Stimulated activated naive CD8-positive, alpha-beta T cell treated with anti-CD3 and anti-CD28 coated beads, Interleukin-15, Interleukin-2, amounts not matched to agents 100 U/mL and 50 U/mL, for 24 hours (primary cell): ENCODE data around the gene STKLD1.
"Not testable (repeated sequence)": the region's sequence is repeated elsewhere in the genome, so short reads cannot be mapped to it uniquely, and the experiment has no call there.

Experiments used
- ATAC-seq: fragments of 150-1000 bp; cut with Tn5 transposase; one replicate; pipeline ENCODE4 v1.10.0; 2021
- DNase-seq: peaks from one replicate; pipeline ENCODE4 v3.0.0; 2021

The STKLD1 gene

DNA sequence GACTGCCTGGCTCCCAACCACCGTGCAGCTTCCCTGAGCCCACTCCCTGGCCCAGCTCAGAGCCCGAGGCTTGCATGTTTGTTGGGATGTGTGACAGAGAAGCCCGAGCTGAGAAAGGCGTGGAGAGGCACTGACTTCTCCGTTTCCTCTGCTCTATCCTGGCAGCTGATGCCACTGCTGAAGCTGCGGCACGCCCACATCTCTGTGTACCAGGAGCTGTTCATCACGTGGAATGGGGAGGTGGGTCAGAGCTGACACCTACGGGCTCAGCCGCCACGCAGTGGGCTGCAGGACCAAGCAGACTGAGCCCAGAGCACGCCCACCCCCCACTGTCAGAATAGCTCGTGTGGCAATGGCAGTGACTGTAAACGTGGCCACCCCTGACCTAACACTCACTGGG is 9.3 kb downstream of the STKLD1 start:
- DNase-seq, result no peak
- ATAC-seq, result no peak

DNA sequence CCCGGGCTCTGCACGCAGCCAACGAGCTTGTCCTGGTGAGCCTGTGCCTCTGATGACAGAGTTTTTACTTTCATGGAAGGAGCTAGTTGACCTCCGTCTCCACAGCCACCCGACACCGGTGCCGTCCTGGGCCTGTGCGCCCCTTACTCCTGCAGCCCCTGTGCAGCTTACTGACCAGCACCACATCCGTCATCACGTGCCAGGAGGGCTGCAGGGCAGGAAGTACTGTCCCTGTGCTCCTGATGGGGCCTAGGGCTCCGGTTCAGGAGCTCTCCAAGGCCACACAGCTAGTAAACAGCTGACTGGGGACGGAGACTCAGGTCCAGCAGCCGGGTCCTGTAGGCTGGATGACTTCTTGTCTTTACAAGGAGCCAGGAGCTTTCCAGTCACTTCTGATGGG is 10.2 kb downstream of the STKLD1 start:
- DNase-seq (no peak), ATAC-seq (no peak)

DNA sequence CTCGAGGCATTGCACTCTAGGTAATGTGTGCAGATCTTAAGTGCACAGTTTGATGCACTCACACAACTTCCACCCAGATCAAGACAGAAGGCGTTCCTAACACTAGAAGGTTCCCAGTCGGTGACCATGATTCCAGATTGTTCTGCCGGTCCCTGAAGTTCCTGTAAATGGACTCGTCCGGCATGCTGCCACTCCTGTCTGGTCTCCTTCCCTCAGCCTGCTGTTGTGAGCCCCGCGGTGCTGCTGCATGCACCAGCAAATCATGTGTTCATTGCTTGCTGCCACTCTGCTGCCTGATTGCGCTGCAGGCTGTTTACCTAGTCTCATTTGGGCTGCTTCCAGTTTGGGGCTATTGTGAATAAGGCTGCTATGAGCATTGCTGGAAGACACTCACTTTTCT is 11.5 kb downstream of the STKLD1 start:
- DNase-seq (no peak), ATAC-seq (no peak)

DNA sequence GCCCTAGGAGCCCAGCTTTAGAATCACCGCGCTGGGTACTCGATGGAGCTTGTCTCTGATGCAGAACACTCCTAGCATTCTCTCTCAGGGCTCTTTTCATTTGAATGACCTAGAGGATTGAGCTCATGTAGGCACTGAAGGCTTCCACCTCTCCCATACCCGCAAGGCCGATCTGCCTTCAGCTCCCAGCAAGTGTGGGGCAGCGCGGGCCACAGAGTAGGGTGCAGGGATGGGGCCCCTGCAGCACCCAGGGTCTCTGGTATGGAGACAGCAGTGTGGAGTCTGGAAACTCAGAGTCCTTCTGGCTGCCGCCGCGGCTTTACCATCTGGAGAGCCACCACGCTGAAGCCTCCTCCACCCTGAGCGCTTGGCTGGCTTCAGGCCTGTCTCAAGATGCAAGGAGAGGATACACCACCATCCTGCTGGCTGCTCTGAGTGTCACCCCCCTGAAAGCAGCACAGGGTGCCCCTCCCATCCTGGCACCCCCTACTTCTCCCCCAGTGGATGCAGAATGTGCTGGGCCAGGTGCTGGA is 12.9 kb downstream of the STKLD1 start:
- DNase-seq (no peak), ATAC-seq (no peak)

DNA sequence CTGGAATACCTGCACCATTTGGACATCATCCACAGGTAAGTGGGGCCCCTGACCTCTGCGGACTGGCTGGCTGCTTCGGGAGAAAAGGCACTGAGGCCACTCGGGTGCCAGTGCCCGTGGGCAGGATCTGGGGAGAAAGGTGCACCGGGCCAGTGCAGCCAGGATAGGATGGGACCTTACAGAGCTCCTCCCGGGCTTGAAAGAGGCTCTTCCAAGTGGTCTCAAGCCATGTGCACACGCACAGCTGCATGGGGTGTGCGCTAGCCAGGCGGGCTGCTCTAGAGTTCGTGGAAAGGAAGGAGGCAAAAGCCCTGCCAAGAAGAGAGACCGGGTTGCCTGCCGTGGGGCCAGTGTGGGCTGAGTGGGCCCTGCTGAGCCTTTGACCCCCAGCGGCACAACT is 13.4 kb downstream of the STKLD1 start:
- no peak for DNase-seq
- no peak for ATAC-seq

DNA sequence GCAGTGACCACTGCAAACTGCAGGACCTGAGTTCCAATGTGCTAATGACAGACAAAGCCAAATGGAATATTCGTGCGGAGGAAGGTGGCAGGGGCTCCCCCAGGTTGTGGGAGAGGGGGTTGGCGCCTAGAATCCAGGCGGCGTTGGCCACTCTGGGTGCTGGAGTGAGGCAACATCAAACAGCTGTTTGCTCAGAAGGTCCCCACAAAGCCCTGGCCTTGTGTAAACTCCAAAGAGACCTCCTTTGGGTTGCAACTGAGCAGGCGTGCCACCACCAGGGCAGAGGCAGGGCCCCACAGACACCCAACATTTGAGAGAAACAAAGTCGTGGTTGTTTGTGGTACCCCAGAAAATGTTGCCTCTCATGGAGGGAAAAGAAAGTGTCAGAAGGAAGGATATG is 14.5 kb downstream of the STKLD1 start:
- DNase-seq, result no peak
- ATAC-seq, result no peak

DNA sequence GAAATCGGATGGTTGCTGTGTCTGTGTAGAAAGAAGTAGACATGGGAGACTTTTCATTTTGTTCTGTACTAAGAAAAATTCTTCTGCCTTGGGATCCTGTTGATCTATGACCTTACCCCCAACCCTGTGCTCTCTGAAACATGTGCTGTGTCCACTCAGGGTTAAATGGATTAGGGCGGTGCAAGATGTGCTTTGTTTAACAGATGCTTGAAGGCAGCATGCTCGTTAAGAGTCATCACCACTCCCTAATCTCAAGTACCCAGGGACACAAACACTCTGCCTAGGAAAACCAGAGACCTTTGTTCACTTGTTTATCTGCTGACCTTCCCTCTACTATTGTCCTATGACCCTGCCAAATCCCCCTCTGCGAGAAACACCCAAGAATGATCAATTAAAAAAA is 15.3 kb downstream of the STKLD1 start:
- not testable (repeated sequence) for ATAC-seq

DNA sequence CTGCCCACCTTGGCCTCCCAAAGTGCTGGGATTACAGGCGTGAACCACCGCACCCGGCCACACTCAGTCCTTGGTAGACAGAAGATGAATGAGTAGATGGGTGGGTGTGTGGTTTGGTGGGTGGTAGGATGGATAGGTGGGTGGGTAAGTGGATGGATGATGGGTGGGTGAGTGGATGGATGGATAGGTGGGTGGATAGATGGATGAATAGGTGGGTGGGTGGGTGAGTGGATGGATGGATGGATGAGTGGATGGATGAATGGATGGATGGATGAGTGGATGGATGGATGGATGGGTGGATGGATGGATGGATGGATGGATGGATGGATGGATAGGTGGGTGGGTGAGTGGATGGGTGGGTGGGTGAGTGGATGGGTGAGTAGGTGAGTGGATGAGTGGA is 16.1 kb downstream of the STKLD1 start:
- not testable (repeated sequence) for ATAC-seq, DNase-seq

More for the DNA sequence above, 15.3 kb downstream of the STKLD1 start:
- not testable (repeated sequence) for DNase-seq

DNA sequence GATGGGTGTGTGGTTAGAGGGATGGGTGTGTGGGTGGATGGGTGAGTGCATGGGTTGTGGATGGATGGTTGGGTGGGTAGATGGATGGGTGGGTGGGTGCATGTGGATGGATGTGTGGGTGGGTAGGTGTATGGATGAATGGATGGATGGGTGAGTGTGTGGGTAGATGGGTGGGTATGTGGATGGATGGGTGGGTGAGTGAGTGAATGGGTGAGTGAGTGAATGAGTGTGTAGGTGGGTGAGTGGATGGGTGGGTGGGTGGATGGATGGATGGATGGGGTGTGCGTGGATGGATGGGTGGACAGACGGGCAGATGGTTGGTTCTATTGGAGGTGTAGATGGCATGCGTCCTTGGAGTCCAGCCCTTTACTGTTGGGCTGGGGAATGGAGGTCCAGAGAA is 17.2 kb downstream of the STKLD1 start:
- DNase-seq, result no peak
- ATAC-seq, result no peak

DNA sequence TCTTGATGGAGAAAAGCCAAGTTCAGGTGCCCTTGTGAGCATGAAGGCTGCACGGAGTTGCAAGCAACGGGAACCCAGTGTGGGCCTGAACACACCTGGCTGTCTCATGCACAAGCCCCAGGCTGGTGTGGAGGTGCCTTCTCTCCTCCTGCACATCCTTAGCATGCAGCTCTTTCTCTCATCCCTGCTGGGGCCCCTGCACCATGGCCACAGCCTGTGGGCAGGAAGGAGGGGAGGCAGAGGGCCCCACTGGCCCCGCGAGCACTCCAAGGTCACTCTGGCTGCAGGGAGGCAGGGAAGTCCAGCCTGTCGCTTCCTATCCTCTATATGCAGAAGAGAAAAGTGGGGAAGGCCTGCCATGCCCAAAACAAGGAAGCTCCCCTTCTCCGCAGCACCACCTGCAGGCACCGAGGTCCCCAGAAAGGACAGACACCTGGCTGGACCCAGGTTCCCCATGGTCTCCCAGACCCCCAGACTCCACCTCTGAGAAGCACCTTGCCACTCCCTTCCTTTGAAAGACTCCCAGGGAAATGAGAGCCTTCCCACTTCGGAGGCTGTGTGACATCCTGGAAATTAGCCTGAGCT is 18.6 kb downstream of the STKLD1 start:
- ATAC-seq, result no peak
- no peak for DNase-seq

DNA sequence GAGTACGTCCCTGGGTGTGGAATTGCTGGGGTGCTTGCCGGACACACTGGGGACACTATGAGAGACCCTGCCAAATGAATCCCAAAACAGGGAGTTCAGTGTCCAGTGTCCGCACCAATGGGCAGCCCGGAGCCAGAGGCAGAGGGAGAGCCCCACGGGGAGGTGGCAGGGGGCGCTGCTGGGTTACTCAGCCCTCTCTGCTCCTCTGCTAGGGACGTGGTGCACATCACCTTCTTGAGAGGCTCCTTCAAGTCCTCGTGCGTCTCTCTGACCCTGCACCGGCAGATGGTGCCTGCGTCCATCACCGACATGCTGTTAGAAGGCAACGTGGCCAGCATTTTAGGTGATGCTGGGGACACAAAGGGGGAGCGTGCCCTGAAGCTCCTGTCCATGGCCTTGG is 20.8 kb downstream of the STKLD1 start:
- ATAC-seq (no peak), DNase-seq (no peak)

DNA sequence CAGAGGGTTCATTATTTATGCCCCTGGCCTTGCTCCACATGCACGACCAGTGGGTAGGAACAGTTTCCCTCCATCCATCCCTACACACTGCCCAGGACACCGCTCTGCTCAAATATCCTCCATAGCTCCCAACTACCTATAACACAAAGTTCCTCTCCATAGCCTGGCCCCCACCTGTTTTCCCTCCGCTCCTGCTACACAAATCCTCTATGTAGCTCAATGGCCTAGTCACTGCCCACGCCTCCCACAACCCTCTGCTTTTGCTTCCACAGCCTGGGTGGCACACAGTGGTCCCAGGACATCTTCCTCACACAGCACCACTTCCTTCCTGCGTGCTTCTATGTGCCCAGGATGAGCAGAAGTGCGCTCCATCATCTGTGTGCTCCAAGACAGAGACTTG is 21.2 kb downstream of the STKLD1 start:
- ATAC-seq, result no peak
- no peak for DNase-seq

DNA sequence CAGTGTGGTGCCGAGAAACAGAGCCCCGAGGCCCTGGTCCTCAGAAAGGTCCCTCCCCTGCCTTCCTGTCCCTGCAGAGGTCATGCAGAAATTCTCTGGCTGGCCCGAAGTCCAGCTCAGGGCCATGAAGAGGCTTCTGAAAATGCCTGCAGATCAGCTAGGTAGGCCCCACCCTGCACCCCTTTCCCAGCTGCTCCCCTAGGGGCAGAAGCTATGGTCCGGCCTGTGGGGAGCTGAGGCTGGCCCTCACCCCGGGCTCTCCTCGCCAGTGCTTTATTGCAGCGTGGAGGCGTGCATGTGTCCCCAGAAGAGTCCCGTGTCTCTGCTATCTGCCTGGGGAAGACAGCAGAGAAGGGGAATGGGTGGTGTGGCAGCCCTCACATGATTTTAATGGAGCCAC is 21.7 kb downstream of the STKLD1 start:
- ATAC-seq, result no peak
- no peak for DNase-seq

DNA sequence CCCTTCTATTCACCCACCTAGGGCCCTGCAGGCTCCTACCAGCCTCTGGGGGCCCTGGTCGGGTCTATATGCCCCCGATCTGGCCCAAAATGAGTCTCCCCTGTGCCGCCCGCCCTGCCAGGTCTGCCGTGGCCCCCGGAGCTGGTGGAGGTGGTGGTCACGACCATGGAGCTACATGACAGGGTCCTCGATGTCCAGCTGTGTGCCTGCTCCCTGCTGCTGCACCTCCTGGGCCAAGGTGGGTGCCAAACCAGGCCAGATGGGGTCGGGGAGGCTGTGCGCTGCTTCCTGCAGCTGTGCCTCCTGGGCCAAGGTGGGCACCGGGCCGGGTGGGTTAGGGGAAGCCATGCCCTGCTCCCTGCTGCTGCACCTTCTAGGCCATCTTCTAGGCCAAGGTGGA is 24.1 kb downstream of the STKLD1 start:
- ATAC-seq, result no peak

DNA sequence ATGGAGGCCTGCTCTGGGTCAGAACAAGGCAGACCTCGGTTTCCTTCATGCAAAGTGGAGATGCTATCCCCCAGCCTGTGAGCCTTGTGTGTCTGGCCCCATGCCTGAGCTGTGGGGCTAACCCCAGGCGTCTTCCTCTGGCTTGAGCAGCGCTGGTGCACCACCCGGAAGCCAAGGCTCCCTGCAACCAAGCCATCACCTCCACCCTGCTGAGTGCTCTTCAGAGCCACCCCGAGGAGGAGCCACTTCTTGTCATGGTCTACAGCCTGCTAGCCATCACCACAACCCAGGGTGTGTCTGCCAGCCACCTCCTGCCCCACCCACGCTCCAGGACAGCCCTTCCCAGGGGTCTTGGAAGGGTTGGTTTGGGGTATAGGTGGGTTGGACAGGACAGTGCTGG is 25.4 kb downstream of the STKLD1 start:
- DNase-seq, result no peak

More for the DNA sequence above, 24.1 kb downstream of the STKLD1 start:
- no peak for DNase-seq

DNA sequence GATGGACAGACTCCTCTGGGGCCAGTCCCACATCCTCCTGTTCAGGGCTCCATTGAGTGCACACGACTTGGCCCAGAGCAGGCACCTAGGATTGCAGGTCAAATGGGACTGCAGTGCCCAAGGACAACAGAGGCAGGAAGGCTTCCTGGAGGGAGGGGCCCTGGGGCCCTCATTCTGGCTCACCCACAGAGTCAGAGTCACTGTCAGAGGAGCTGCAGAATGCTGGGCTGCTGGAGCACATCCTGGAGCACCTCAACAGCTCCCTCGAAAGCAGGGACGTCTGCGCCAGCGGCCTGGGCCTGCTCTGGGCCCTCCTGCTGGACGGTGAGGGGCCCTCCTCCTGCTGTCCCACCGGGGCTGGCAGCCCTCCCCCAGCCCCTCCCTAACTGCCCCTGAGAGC is 26.5 kb downstream of the STKLD1 start:
- DNase-seq (no peak), ATAC-seq (no peak)

More for the DNA sequence above, 25.4 kb downstream of the STKLD1 start:
- no peak for ATAC-seq

DNA sequence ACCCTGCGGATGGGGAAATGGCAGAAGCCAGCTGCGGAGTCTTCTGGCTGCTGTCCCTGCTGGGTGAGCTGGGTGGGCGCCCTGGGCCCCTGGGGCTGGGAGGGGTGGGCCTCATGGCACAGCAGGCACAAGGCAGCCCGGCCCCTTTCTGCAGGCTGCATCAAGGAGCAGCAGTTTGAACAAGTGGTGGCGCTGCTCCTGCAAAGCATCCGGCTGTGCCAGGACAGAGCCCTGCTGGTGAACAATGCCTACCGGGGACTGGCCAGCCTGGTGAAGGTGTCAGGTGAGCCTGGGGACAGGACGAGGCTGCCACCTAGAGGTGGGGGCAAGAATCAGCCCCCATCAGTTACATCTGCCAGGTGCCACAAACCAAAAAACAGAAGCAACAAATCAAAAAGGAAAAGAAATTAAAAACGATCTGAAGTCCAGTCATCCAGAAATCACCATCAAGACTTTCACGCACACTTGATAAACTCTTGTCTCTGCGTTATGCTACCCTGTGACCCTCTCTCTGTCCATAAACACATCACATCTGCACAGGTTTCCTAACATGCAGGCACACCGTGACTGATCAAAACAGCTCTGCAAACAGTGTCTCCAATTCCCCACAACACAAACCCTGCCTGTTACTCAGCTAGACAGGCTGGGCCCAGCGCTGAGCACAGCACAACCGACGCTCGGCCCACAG is 27.7 kb downstream of the STKLD1 start:
- no peak for ATAC-seq
- DNase-seq, result peak; percentile 66

DNA sequence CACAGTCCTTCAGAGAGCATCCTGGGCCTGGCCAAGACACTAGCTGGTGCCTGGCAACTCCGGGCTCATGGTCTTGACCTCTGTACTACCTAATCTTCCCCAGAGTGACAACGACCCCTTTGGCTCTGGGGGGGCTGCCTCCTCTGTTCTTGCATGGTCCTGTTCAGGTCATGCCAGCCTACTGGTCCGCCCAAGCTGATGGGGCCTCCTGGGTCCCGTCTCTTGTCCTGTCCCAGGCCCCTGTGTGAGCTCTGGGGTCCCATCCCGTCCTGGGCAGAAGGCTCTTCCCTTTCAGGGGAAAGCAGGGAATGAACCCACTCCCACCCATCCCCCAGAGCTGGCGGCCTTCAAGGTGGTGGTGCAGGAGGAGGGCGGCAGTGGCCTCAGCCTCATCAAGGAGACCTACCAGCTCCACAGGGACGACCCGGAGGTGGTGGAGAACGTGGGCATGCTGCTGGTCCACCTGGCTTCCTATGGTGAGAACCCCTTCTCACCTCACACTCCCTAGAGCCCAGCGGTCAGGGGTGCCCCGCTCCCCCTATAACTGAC is 28.4 kb downstream of the STKLD1 start:
- DNase-seq (no peak), ATAC-seq (no peak)

DNA sequence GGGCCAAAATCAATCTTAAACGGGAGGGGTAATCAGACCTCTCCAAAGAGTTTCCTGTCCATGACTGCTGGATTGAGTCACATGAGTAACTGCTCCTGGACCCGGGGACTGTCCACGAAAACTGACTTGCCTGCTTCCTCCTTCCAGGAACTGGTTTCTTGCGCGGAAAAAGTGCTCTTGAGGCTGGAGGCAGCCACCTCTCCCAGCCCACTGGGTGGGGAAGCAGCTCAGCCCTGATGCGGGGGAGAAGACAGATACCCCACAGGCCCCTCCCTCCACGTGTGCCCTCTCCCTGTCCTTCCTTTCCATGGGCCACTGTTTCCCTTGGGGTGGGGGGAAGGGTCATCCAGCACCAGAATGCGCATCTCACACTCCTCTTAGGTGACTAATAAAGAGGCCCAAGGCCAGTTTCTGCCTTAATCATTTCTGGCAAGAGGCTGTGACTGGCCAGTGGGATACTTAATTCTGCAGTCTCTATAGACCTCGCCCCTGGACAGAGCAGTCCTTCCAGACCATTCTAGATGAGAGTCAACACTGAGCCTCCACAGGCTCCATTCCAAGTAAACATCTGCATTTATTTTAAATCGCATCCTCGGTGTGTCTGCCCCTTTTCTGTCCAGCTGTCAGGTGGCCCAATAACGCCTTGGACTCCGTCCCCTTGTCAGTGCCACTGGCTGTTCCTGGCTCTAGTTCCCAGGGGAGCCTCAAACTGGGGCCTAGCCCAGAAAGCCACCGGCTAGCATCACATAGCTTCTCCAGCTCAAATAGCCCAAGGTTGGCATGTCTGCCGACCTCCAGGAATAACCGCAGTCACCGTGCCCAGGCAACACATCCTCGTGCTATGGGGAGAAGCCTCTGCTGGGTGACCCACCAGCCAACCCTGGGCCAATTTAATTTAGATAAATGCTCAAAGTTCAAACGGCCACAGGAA is 29.6 kb downstream of the STKLD1 start:
- DNase-seq (no peak), ATAC-seq (no peak)

DNA sequence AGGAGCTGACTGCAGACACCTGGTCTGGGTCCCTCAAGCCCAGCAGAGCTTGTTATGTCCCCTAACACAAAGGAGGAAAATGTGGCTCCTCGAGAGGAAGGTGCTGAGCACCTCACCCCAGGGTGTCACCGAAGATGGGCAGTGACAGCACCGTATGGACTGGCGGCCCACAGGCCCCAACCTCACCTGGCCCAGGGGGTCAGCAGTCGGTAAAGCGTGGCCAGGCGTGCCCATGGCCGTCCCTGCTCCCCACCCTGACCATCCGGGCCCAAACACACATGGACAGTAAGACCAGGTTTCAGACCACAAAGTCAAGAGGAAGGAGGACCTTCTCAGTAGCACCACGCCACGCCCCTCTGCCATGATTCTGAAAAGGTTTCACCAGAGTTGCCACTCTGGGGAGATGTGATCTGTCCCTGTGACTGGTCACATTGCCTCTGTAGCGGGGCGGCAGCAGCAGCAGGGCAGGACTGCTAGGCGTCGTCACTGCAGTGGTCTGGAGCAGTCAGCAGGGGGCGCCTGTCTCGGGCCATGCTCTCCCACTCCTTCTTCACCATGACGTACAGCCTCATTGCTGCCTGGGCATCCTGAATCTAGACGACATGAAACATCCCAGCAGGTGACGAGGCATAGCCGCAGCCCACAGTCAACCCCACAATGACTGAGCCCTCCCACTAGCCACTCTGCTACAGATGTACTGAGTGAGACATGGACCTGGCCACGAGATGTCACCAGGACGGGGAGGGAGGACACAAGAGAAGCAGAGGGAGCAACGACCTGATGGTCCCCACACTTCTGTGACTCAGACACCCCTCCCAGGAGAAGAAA is 30.5 kb downstream of the STKLD1 start:
- ATAC-seq, result peak; percentile 92
- DNase-seq, result peak; percentile 87

DNA sequence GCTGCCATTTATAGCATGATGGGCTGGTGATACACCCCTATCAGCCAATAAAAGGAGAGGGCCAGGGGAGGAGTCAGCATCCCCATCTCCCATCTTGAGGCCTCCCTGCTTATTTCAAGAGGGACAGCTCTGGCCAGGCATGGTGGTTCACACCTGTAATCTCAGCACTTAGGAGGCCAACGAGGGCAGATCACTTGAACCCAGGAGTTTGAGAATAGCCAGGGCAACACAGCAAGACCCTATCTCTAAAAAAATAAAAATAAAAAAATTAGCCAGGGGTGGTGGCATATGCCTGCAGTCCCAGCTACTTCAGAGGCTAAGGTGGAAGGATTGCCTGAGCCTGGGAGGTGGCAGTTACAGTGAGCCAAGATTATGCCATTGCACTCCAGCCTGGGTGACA is 31.9 kb downstream of the STKLD1 start:
- no peak for DNase-seq

DNA sequence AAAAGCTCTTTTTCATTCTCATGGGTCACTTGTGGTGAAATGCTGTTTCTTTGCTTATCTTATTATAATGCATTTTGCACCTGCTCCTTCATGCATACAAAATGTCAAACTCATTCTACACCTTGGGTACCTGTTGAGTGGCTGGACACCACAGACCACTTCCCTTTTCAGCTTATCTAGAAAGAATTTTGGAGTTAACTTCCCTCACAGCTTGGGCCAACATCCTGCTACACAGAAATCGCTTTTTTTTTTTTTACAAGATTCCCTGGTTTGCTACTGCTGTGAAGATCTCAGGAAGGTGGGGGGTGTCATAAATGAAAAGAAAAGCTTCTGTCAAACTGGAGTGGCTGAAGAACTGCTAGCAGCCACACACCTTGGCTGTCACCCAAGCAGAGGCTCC is 39.0 kb downstream of the STKLD1 start:
- ATAC-seq, result no peak

More for the DNA sequence above, 31.9 kb downstream of the STKLD1 start:
- ATAC-seq, result no peak

More for the DNA sequence above, 39.0 kb downstream of the STKLD1 start:
- DNase-seq, result no peak
